ENCODE measurements around the gene SLC12A5.
"Not testable (repeated sequence)": the region's sequence is repeated elsewhere in the genome, so short reads cannot be mapped to it uniquely, and the experiment has no call there.

The SLC12A5 gene

GRCh38 chr20:46084805-46085178 lies 55.8 kb downstream of the SLC12A5 start:
- no peak for DNase-seq

GRCh38 chr20:46085179-46085851 lies 56.3 kb downstream of the SLC12A5 start:
- DNase-seq: no peak

- DNase-seq: no peak
Measured at GRCh38 chr20:46087161-46087560, 58.1 kb downstream of the SLC12A5 start.

- no peak for DNase-seq
Measured at GRCh38 chr20:46088409-46089166, 59.6 kb downstream of the SLC12A5 start.

DNA sequence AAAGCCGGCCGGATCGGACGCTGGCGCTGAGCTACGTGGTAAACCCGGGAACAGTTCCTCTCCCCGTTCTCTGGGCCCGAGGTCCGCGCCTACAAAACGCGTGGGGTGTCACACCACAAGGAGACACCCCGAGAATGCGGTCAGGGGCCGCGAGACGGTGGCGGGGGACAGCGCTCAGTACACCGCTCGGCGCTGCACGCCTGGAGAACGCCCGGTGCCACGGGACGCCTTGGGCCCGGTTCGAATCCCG lies 60.1 kb downstream of the SLC12A5 start:
- no peak for DNase-seq

DNA sequence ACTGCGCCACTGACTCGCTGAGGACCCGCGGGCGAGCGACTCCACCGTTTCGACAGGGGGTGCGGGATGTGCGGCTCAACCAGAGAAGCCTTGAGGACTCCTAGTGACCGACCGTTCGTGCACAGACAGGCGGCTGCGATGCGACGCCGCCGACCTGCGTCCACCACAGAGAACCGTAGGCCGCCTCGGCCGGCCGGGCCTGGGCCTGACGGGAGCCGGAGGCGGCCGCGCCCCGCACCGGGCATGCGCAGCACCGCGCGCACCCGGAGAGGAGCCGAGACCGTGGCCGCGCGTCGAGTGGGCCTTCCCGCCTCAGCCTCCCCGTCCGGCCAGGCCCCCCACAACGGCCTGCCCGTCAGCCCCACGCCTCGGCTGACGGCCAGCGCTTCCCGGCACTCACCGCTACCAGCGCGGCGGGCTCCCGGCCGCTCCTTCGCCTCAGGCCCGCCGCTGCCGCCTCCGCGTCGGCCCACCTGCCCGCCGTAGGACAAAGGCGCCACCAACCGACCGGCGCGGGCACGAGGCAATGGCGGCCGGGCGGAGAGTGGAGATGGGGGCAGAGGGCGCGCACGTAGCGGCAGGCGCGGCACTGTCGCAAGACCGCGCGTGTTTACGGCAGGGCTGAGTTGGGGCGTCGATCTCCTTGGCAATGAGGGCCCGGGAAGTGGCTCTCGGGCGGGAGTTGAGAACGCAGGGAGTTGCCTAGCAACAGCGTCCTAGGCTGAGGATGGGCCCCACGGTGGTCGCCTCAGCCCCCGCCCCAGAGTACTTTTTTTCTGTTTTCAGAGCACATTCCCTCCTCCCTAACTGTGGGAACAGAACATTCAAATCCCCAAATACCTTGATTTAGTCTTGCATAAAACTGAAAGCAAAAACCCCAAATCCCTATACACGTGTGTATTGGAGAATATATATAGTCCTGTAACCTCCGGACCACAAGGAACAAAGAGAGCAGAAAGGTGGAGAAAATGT lies 60.7 kb downstream of the SLC12A5 start, which contains the start of gene NCOA5:
NCOA5 (minus strand) TSS at position 546 of the 972 bp plus-strand sequence. CDS start 10,538 bp downstream, outside the sequence.
- peak; percentile 94 for DNase-seq

GRCh38 chr20:46091622-46092535 lies 62.9 kb downstream of the SLC12A5 start:
- DNase-seq: not testable (repeated sequence)

DNA sequence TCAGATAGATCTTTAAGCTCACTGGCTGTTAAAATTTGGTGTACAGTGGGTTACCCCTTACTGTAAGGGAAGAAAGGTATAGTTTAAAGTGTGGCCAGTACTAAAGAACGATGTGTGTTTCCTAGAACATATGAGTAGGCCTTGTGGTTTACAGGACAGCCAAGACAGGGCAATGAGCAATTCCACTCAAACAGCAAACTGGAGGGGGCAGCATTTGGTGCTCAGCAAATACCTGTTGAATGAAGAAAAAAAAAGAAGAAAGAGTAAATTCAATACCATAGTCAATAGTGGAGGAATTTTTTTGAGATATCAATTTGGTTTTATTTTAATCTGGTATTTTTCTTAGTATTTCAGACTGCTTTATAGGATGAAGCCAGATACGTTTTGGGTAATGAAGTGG lies 64.5 kb downstream of the SLC12A5 start:
- DNase-seq: no peak

DNA sequence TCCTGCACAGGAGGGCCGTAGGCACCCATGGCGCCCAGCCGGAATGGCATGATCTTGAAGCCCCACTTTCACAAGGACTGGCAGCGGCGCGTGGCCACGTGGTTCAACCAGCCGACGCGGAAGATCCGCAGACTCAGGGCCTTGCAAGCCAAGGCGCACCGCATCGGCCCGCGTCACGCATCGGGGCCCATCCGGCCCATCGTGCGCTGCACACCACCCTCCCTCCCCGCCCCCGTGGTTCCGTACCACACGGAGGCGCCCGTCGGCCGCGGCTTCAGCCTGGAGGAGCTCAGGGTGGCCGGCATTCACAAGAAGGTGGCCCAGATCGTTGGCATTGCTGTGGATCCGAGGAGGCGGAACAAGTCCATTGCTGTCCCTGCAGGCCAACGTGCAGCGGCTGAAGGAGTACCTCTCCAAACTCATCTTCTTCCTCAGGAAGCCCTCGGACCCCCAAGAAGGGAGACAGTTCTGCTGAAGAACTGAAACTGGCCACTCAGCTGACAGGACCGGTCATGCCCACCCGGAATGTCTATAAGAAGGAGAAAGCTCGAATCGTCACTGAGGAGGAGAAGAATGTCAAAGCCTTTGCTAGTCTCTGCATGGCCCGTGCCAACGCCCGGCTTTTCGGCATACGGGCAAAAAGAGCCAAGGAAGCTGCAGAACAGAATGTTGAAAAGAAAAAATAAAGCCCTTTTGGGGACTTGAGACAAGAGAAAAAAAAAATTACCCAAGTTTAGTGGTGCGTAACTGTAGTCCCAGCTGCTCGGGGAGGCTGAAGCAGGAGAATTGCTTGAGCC lies 70.7 kb downstream of the SLC12A5 start:
- DNase-seq: no peak

DNA sequence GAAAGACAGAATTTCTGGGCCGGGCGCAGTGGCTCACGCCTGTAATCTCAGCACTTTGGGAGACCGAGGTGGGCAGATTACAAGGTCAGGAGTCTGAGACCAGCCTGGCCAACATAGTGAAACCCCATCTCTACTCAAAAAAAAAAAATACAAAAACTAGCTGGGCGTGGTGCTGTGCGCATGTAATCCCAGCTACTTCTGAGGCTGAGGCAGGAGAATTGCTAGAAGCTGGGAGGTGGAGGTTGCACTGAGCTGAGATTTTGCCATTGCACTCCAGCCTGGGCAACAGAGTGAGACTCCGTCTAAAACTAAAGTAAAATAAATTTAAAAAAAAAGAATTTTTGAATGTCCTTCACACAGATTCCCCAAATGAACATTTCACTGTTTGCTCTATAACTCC lies 71.4 kb downstream of the SLC12A5 start:
- not testable (repeated sequence) for DNase-seq

DNA sequence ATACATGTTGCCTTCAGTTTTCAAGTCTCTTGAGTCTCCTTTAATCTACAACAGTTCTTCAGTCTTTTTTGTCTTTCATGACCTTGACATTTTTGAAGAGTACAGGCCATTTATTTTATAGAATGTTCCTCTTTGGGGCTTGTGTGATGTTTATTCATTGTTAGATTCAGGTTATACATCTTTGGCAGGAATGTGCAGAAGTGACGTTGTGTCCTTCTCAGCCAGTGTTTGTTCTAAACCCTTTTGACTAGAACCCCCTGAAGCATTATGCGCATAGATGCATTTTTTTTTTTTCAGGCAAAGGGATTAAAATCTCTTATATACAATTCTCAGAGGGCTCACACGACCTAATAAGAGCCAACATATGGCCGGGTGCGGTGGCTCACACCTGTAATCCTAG lies 72.0 kb downstream of the SLC12A5 start:
- no peak for DNase-seq

- no peak for DNase-seq
Measured at GRCh38 chr20:46101957-46102356, 72.9 kb downstream of the SLC12A5 start.

DNA sequence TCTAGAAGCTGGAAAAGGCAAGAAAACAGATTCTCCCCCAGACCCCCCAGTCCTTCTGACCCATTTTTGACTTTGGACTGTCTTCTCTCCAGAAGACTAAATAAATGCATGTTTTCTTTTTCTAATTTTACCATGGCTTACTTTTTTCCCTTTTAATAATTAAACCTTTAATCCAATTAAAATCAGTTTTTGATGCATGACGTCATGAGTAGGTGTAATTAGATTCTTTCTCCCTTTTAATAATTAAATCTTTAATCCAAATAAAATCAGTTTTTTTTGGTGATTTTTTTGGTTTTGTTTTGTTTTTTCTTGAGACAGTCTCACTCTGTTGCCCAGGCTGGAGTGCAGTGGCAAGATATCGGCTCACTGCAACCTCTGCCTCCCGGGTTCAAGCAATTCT lies 73.9 kb downstream of the SLC12A5 start:
- no peak for DNase-seq

- DNase-seq: no peak
Measured at GRCh38 chr20:46104262-46104661, 75.2 kb downstream of the SLC12A5 start.

- DNase-seq: no peak
Measured at GRCh38 chr20:46107061-46107460, 78.0 kb downstream of the SLC12A5 start.

- DNase-seq: no peak
Measured at GRCh38 chr20:46108435-46108841, 79.4 kb downstream of the SLC12A5 start.

GRCh38 chr20:46108976-46109375 lies 80.0 kb downstream of the SLC12A5 start:
- no peak for DNase-seq
